ENCODE measurements around the gene TBX18.

Gene TBX18

DNA sequence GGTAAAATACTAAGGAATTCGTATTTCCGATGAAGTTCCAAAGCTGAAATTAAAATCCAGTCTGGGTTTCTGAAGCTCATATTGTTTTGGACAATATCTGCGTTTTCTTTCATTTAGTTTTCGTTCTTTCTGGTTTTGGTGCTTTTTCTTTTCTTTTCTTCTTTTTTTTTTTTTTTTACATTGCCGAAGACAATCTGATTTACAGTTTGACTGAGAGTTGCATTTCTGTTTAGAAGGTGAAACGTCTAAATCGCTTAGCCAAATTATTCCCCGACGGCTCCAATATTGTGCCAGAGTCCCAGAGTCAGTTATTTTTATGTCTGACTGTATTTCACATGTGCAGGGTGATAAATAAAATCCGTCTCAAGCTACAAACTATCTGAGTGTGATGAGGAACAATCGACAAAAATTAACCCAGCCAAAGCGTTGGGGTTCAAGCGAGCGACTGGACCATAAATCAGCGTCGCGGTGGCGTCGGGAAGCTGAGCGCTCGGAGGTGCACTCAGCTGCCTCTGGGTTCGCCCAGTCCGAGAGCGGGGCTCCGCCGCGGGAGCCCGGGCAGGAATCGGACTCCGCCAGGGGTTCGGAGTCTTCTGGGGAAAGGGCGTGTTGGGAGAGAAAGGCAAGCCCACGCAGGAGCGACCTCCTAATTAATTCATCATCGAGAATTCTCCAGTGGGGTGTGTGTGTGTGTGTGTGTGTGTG is 8.2 kb upstream of the TBX18 start:
- DNase-seq (ENCODE audit: low read depth) = no peak

DNA sequence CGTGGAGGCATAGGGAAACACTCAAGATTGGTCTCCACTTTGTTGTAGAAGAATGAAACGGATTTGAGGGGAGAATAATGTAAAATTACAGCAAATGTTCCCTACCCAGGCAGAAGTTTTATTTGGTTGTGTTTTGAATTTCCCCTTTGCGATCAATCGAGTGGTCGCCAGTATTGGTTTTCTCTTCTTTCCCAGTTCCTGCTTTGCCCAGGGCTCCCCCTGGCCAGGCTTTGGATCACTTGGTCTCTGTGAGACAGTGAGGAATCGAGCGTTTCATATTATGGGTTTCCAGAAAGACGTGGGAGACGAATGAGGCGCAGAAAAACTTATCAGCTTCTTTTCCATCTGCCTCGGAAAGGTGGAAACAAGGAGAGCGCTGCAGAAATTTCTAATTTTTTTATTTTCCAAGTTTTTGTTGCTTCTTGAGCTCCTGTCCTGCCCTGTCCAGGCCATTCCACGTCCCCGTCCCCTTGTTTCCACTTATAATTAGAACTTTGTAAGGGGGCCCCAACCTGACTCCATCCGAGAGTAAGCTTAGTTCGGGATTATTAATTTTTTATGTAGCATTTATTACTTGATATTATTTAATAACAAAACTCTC is 7.5 kb upstream of the TBX18 start:
- no peak for DNase-seq (ENCODE audit: low read depth)

DNA sequence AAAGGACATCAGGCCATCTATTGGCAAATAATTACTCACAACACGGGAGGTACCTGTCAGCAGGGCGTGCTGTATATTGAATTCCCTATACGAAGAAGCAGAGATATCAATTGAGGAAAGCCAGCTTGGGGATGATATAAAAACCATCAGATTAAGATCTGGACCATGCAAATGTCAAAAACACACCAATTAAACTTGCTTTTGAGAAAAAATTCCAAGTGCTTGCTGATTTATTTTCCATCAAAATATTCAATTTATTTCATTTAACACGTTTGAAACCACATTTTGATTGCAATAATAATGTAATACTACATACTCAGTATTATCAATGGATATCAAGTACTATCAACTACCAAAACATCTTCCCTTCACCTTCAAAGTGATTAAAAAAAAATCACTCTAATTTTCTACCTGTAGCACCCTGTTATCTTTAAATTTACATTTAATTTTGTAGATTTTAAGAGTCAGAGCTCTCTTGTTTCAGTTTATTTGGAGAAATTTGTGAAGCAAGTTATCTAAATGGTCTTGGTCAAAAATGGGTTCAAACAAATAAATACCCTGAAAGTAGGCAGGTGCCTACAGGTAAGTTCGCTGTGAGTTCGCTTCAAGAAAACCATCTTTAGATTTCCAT is 6.8 kb upstream of the TBX18 start:
- DNase-seq (ENCODE audit: low read depth) = no peak

DNA sequence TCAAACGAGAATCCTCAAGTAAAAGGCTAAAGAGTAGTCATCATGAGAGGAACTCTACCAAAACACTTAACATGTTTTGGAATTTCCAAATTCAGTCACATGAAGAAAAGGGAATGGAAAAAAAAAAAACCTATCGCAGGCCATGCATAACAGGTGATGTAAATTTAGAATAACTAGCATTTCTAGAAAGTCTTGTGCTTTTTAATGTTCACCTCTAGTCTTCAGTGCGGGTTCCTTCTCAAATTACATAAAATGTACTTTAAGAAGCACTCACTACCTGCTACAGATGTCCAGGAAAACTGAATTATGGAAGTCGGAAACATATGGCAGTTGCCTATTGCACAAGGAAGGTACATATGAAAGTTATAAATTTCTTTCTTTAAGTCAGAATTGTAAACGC is 6.1 kb upstream of the TBX18 start:
- DNase-seq (ENCODE audit: low read depth) = no peak

DNA sequence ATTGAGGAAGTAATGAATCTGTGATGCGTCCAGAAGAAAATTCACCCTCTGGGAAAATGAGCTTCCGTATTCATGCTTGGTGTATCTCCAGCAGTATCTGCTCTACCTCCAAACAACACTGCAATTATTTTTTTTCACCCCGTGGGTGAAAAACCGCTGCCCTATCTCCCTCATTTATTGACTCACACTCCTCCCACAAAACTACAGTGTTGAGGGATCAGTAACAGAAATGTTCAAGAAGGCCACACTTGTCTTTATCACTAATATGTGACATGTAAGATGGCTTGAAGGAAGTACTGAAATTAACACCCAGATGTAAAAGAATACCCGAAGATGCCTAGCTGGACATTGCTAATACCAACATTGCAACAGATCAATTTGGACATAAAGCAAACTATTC is 4.9 kb upstream of the TBX18 start:
- no peak for DNase-seq (ENCODE audit: low read depth)

- no peak for DNase-seq (ENCODE audit: low read depth)
Measured at GRCh38 chr6:84768442-84769174, 4.2 kb upstream of the TBX18 start.

DNA sequence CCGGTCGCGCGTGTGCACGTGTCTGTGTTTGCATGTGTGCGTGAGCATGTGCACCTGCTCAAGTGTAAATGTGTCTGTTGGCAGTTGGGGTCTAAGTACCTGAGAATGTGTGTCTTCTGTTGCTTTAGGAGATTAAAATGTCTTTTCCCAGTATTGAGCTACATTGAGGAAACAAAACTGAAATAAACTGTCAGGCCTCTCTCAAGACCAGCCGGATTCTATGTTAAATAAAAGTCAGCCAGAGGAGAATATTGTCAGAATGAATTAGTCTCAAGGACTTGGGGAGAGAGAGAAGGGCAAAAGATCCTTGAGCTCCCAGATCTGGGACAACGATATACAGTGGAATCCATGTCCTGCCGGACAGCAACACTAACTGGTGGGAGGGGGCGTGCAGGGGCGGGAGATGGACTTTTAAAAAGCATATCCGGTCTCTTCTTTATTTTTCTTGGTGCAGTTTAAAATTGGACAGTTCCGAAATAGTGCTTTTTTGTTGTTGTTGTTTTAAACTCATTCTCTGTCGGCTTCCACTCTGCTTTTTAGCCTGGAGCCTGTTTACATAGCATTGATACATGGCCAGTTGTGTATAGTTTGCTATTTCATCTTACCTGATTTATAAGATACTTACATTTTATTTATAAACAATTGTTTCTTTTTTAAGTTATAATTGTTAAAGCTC is 3.3 kb upstream of the TBX18 start:
- DNase-seq (ENCODE audit: low read depth) = no peak

DNA sequence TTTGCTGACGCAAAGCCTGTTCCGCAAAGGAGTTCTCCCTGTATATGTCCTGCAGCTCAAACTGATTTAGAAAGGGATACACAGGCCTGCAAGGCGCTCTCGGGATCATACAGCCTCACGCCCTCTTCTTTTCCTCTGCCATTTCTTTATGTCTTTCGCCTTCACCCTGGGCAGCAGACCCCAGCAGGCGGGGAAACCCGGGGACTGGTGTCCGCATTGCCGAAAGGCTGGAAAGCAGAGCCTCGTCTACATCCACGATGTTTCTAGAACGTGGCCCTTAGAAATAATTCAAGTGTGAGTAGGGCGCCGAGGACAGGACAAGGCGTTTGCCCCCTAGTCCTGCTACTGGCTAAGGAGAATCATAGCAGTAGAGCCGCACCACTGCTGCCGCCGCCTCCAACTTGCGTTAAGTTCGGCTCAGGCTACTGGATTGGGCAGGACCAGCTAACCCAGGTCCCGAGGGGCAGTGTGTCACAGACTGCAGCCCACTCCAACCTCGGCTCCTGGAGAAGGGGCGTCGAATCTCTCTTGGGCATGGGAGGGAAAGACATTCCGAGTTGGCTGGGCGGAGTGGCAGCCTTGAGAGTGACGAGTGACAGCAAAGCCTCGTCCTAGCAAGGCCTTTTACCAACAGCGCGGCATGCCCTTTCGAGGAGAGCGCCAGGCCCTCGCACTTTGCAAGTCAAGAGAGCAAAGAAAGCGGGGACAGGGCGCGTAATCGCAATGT is 2.6 kb upstream of the TBX18 start:
- no peak for DNase-seq (ENCODE audit: low read depth)

- DNase-seq (ENCODE audit: low read depth) = no peak
Measured at GRCh38 chr6:84766118-84766798, 1.9 kb upstream of the TBX18 start.

- DNase-seq (ENCODE audit: low read depth) = no peak
Measured at GRCh38 chr6:84763886-84764331, 489 bp downstream of the TBX18 start.

DNA sequence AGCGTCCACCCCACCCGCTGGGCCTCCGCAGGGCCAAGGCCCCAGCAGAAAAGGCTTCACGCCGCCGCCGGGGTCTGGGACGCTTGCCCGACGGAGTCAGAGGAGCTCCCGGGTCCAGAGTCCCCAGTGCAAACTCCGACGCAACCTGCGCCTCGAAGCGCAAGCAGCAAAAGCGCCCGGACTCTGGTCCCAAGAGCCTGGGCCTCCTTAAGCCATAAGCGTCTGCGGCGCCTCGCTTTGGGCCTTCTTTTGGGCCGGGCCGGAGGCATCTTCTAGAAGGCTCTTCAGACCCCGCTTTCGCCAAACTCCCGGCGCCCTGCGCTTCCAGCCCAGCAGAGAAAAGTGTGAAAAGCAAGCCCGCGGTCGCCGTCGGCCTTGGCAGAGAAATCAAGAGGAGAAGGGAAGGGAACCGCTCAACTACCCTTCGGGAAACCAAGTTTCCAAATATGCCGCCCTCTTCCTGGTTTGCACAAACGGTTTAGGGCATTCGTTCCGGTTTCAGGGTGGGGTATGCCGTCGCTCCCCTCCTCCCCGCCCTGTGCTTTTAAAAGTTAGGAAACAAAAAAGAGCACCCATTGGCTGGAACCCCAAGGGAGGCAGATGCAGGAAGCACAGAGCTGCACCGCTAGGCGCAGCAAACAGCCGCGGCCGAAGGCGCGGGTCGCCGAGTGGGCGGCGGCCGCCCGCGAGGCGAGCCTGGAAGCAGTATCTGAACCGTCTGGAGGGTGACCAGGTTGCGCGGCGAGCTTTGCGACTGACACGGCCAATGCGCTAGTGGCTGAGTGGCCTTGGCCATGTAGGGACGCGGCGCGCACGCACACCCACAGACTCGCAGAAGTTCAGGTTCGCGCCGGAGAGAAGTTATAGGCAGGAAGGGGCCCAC is 1.2 kb downstream of the TBX18 start:
- DNase-seq (ENCODE audit: low read depth) = no peak

DNA sequence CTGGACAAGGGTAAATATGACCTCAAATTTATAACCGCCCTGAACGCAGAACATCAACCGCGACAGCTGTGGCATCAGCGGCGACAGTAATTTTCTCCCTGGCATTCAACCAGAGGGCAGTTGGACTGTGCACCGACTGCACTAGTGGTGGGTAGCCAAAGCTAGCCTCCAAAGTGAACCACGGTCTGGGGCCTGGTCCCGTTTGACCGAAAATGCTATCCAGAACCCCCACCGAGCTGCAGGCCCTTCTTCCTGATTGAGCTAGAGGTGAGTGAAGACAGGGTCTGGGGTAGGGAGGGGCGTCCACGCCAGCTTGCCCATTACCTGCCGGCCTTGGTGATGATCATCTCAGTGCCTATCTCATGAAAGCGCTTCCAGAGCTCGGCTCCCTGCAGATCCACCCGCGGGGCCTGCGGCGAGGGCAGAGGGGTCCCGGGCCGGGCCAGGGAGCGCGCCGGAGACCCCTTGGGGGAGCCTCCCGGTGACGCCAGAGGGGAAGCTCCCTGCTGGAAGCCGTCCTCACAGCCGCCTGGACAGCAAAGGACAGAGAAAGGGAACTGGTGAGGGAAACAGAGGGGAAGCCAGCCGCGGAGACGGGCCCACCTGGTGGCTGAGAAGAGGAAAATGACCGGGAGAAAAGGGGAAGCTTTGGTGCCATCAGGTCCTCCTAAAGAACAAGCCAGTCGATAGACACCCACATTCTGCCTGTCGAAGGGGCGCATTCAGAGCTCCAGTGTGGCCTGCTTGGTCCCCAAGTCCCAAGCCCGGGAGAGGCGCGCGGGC is 2.0 kb downstream of the TBX18 start:
- DNase-seq (ENCODE audit: low read depth) = no peak

- DNase-seq (ENCODE audit: low read depth) = no peak
Measured at GRCh38 chr6:84758486-84758885, 5.9 kb downstream of the TBX18 start.

- no peak for DNase-seq (ENCODE audit: low read depth)
Measured at GRCh38 chr6:84756877-84757276, 7.5 kb downstream of the TBX18 start.

DNA sequence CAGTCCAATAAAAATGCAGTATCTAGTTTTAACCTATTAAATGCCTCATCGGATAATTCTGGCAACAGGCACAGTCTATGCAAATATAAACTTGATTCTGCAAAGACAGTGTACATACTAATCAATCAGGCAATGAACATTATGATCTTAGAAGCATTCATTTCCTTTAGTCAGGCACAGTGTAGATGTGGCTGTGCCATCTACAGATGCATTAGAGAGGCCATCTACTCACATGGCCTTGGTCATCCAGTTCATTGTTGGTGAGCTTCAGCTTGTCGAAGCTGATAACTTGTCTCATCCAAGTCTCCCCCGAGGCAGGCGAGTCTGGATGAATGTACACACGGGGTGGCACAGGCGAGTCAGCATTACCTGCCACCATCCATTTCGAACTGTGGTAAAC is 7.9 kb downstream of the TBX18 start:
- no peak for DNase-seq (ENCODE audit: low read depth)

DNA sequence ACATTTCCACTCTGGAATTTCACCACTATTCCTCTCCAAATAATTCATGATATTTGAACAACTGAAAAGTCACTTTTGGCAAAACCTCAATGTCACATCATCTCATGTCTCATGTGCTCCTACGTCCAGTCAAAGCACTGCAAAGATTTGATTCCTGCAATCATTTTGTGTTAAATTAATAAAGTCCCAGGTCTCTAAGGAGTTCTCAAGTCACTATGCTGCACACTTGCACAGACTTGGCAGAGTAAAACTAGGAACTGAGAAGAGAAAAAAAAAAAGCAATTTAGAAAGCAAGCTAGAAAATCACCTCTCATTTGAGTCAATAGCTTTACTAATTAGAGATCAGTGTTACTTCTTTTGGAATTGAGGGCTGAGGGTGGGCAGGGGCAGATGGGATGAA is 11.2 kb downstream of the TBX18 start:
- no peak for DNase-seq (ENCODE audit: low read depth)

DNA sequence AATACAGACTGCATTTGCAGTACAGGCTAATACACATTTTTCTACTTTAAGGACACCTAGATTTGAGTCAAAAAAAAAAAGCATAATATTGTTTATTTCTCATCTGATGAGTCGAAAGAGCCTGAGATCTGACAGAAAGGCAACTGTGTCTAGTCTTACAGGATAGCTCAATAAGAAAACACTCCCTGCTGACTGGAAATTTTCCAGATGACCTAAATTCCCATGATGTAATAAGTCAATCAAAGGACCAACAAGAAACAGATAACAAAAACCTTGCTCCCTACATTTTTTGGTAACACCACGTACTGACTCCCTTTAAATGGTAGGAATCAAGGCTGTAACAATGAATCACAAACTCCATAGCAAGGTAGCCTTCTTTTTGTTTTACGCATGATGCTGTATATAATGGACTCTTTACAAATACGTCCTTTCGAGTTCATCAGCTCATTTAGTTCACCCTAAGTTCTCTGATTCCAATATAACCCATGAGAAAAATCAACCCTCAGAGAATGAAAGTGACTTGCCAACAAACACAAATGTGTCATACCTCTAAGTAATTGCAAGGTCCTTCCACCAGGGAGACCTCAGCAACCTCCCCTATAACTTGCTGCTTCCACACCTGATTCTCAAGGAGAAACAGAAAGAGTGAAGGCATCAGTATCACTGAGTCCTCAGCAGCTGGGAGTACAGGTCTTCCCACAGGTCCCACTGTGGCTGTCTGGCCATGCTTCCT is 12.1 kb downstream of the TBX18 start:
- no peak for DNase-seq (ENCODE audit: low read depth)

DNA sequence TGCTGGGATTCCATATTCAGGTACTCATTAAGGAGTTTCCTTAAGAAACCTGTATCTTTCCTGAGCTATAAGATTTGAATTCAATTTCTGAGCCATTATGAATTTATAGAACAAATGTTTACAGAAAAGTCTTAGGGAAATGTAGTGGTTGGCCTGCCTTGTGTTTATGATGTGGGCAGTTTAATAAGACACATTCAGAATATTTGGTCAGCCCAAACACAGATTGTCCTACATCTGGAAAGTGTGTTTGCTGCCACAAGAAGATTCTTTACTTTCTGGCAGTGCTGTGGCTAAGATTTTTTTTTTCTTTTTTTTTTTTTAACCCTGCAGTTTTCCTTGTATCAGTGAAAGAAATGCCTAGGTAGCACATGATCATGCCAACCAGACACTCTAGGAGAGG is 15.2 kb downstream of the TBX18 start:
- DNase-seq (ENCODE audit: low read depth) = no peak

GRCh38 chr6:84748376-84748775 is 16.0 kb downstream of the TBX18 start:
- DNase-seq (ENCODE audit: low read depth) = no peak
